ENCODE data around the gene FOXP3.

The FOXP3 gene

DNA sequence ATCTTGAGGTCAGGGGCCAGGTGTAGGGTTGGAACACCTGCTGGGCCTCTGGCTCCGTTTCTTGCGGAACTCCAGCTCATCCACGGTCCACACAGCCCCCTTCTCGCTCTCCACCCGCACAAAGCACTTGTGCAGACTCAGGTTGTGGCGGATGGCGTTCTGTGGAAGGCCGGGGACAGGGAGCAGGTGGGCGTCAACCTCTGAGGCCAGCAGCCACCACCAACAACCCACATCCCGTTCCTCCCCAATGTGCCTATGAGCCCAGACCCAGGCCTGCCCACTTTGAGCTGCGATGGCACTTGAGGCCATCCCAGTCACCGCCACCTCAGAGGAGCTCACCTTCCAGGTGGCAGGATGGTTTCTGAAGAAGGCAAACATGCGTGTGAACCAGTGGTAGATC is 13.2 kb downstream of the FOXP3 start:
- in situ Hi-C loops (cut with HindIII; ENCODE audit: low sequenced_read_pairs): loop anchor here (10.0 kb wide), 1 partner anchor 97 kb away; no protein-coding TSS in a partner anchor

GRCh38 chrX:49250578-49250977 is 13.9 kb downstream of the FOXP3 start:
- in situ Hi-C loops (cut with HindIII; ENCODE audit: low sequenced_read_pairs): loop anchor here (10.0 kb wide), 1 partner anchor 96 kb away; no protein-coding TSS in a partner anchor

DNA sequence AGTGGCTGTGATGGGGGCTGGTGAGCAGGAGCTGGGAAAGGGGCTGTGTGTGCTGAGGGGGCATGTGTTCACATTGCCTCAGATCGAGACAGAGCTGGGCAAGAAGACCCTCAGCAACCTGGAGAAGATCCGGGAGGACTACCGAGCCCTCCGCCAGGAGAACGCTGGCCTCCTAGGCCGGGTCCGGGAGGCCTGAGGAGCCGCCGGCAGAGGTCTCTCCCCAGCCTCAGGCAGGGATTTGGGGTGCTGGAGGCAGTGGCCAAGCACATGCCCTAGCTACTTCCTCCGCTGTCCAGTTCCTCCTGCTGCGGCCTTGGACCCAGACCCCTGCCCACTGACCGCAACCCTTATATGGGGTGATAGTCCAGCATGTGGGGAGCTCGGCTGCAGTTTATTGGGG is 14.4 kb downstream of the FOXP3 start:
- in situ Hi-C loops (cut with HindIII; ENCODE audit: low sequenced_read_pairs): loop anchor here (10.0 kb wide), 1 partner anchor 95 kb away; no protein-coding TSS in a partner anchor

DNA sequence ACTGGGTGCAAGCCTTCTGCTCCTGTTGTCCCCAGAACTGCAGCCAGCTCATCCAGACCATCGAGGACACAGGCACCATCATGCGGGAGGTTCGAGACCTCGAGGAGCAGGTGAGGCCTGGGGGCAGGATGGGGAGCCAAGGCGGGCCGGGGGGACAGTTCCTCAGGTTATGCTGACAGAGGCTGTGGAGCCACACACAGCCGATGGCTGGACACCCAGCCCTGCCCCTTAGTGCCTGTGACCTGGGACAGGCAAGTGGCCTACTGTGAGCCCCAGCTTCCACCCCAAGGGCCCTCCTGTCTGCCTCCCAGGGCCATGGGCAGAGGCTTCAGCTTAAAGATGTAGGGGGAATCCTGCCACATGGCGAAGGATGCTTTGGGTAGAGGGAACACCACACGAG is 14.9 kb downstream of the FOXP3 start:
- in situ Hi-C loops (cut with HindIII; ENCODE audit: low sequenced_read_pairs): loop anchor here (10.0 kb wide), 1 partner anchor 95 kb away; no protein-coding TSS in a partner anchor

DNA sequence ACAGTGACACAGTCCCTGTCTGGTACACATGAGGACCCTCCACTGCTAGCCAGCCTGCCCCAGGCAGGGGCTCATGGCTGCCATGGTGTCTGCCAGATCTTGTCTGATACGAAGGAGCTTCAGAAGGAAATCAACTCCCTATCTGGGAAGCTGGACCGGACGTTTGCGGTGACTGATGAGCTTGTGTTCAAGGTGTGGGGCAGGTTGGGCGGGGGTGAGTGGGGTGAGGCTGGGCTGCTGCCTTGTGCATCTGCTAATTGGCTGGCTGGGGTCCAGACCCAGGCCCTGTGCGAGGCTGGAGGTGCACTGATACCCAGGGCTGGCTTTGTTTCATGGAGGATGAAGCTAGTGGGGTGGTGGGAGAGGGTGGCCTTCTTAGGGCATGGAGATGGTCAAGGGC is 15.4 kb downstream of the FOXP3 start:
- in situ Hi-C loops (cut with HindIII; ENCODE audit: low sequenced_read_pairs): no loop called here

DNA sequence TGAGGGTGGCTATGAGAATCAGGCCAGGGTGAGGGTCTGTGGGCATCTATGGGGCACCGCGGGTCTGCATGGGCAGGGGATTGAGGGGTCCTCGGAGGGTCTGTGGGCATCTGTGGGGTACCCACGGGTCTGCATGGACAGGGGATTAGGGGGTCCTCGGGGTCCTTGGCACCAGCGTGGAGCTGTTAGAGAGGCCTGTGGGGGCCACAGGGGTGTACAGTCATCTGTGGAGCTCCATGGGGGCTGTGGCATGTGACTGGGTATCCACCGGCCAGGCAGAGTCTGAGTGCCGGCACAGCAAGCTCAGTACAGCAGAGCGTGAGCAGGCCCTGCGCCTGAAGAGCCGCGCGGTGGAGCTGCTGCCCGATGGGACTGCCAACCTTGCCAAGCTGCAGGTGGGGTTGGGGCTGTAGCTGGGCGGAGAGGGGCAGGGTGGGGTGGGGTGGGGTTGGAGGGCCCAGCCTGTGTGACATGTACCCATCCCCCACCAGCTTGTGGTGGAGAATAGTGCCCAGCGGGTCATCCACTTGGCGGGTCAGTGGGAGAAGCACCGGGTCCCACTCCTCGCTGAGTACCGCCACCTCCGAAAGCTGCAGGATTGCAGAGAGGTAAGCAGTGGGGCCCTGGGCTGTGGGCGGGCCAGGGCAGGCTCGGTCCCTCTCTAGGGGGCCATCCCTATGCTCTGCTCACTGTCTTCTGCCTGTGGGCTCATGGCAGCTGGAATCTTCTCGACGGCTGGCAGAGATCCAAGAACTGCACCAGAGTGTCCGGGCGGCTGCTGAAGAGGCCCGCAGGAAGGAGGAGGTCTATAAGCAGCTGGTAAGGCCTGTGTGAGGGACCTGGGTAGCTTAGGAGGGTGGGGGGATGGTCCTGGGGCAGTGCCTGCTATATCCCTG is 16.3 kb downstream of the FOXP3 start:
- in situ Hi-C loops (cut with HindIII; ENCODE audit: low sequenced_read_pairs): no loop called here

DNA sequence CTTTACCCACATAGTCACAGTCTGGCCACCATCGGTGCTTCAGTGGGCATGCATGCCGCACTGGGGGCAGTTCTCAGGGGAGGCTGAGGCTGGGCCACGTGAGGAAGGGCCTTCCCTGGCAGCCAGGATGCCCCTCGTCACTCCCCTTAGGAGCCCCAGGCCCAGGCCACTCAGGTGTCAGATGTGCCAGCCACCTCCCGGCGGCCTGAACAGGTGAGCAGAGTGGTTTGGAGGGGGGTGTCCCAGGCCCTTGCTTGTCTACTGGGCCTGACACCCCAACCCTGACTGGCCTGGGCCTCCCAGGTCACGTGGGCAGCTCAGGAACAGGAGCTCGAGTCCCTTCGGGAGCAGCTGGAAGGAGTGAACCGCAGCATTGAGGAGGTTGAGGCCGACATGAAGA is 17.2 kb downstream of the FOXP3 start:
- in situ Hi-C loops (cut with HindIII; ENCODE audit: low sequenced_read_pairs): no loop called here

DNA sequence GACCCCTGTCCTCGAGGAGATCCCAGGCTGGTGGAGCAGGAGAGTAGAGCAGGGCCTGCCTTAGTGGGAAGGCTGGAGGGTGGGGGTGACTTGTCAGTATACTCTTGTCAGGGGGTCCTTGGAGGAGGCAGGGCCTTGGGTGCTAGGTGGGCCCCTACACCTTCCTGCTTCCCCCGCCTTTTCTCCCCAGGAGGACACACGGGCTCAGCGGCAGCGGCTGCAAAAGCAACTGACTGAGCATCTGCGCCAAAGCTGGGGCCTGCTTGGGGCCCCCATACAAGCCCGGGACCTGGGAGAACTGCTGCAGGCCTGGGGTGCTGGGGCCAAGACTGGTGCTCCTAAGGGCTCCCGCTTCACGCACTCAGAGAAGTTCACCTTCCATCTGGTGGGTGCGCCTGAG is 18.0 kb downstream of the FOXP3 start:
- in situ Hi-C loops (cut with HindIII; ENCODE audit: low sequenced_read_pairs): no loop called here

DNA sequence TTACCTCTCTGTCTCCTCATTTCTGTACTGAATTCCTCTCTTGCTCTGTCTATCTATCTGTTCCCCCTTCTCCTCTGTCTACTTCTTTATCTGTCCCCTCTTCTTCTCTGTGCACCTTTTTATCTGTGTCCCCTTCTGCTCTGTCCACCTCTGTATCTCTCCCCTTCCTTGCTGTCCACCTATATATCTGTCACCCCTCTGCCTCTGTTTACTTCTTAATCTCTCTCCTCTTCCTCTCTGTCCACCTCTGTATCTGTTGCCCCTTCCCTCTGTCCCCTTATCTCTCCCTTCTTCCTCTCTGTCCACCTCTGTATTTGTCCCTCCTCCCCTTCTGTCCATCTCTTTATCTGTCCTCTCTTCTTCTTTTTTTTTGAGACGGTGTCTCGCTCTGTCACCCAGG is 20.3 kb downstream of the FOXP3 start:
- in situ Hi-C loops (cut with HindIII; ENCODE audit: low sequenced_read_pairs): no loop called here

GRCh38 chrX:49243166-49243565 is 21.3 kb downstream of the FOXP3 start:
- in situ Hi-C loops (cut with HindIII; ENCODE audit: low sequenced_read_pairs): no loop called here

GRCh38 chrX:49242545-49243066 is 21.9 kb downstream of the FOXP3 start:
- in situ Hi-C loops (cut with HindIII; ENCODE audit: low sequenced_read_pairs): no loop called here

- in situ Hi-C loops (cut with HindIII; ENCODE audit: low sequenced_read_pairs): no loop called here
Measured at GRCh38 chrX:49238735-49239134, 25.8 kb downstream of the FOXP3 start.

GRCh38 chrX:49237060-49237459 is 27.4 kb downstream of the FOXP3 start:
- in situ Hi-C loops (cut with HindIII; ENCODE audit: low sequenced_read_pairs): no loop called here

- in situ Hi-C loops (cut with HindIII; ENCODE audit: low sequenced_read_pairs): no loop called here
Measured at GRCh38 chrX:49233887-49234555, 30.5 kb downstream of the FOXP3 start.

- in situ Hi-C loops (cut with HindIII; ENCODE audit: low sequenced_read_pairs): no loop called here
Measured at GRCh38 chrX:49233176-49233575, 31.3 kb downstream of the FOXP3 start, which contains the start of gene CACNA1F. TSS of gene CACNA1F (minus strand) at chrX:49233340. CDS start at chrX:49233309, 31 bp downstream.

- in situ Hi-C loops (cut with HindIII; ENCODE audit: low sequenced_read_pairs): no loop called here
Measured at GRCh38 chrX:49232525-49232924, 32.0 kb downstream of the FOXP3 start.

GRCh38 chrX:49231333-49232000 is 33.0 kb downstream of the FOXP3 start:
- in situ Hi-C loops (cut with HindIII; ENCODE audit: low sequenced_read_pairs): no loop called here

DNA sequence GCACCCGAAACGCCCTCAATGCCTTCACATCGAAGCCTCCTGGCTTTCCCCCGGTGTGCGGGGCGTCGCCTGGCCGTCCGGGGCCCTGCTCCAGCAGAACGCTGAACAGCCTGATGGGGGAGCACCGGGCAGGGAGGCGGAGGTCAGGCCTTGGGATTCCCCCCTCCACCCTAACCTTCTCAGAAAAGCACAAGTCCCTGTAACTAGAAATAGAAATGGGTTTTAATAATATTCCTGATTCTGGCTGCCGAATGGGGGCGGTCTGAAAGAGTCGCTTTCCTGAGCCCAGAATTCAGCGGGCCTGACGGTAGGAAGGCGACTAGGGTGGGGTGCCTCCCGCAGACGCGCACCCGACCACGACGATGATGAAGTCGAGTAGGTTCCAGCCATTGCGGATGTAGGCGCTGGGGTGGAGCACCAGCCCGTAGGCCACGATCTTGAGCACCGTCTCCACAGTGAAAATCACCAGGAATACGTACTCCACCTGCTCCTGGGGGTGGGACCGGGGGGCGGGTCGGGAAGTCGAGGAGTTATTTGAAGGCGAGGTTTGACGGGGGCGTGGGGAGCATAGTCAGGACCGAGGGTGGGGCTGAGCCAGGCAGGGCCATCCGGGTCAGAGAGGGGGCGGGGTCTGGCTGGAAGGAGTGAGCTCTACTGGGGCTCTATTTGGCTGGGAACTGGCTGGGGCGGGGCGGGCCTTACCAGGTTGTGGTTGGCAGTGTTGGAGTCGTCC is 33.8 kb downstream of the FOXP3 start:
- in situ Hi-C loops (cut with HindIII; ENCODE audit: low sequenced_read_pairs): no loop called here

DNA sequence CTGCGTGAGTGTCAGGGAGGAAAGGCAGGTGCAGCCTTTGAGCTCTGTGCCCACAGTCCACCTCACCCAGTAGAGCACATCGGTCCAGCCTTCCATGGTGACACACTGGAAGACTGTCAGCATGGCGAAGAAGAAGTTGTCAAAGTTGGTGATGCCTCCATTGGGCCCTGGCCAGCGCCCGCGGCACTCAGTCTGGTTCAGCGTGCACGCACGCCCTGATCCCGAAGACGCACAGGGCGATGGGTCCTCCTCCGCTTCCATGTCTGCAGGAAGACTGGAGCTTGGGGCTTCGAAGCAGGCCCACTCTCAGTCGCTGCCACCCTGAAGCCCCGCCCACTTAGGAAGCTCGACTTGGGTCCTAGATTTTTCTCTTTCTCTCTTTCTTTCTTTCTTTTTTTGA is 36.3 kb downstream of the FOXP3 start:
- in situ Hi-C loops (cut with HindIII; ENCODE audit: low sequenced_read_pairs): no loop called here

- in situ Hi-C loops (cut with HindIII; ENCODE audit: low sequenced_read_pairs): no loop called here
Measured at GRCh38 chrX:49227726-49228125, 36.8 kb downstream of the FOXP3 start.

Data from endothelial cell of hepatic sinusoid (primary cell).